Stimulated activated CD8-positive, alpha-beta memory T cell treated with anti-CD3 and anti-CD28 coated beads, Interleukin-12 subunit alpha, Interleukin-12 subunit beta, amount 100 ng/mL, for 1 hour (primary cell): Measurements from ENCODE around the gene FGF6.
"Not testable (repeated sequence)": the region's sequence is repeated elsewhere in the genome, so short reads cannot be mapped to it uniquely, and the experiment has no call there.

Experiments
- DNase-seq: peaks from one replicate; pipeline ENCODE4 v3.0.0-alpha.2; 2020; ENCODE audit warnings: low read depth

Gene FGF6

DNA sequence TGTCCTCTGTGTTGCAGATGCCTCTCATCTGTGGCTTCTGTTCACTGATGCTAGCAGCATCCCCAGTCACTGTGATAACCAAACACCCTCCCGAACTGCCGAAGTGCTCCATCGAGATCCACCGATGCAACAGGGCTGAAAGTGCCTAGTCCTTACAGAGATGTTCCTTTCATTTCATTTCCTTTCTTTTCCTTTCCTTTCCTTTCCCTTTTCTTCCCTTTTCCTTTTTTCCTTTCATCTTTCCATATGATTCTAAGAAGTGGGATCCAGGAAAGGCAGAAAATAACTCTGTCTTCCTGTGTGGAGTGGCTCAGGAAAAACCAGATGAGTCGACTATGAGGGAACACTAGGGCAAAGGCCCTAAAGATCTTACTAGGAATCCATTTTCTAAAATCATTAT lies 26.7 kb downstream of the FGF6 start:
- no peak for DNase-seq

DNA sequence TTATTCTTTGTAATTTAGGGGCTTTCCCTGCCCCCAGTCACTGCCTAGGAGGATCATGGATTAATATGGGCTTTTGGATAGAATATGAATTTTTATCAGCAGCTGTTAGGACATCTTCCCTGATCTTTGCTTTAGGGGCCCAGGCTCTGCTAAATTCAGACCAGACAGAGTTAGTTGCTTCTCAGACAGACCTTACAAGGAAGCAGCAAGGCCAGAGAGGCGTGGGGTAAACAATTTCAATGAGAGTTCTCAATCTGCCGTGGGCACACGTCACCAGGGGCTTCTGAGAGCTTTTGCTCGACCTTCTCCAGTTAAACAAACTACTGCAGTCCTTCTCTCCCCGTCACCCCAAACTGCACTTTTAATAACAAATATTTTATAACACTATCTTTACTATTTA lies 27.7 kb downstream of the FGF6 start:
- no peak for DNase-seq

DNA sequence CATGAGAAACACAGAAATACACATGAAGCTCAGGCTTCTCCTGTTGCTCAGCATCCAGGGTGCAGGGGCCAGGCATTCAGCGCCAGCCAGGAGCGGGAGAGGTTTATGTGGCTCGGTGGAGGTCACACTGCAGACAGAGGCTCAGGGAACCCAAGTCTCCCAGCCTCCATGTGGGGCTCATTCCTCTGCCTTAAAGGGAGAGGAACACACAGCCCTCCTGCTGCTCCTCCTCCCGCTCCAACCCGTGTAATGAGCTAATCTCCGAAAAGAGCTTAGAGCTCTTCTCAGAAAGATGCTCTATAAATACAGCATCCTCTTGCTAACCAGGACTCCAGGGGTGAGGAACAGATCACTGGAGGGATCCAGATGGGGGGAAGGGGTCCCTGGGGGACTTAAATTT lies 28.2 kb downstream of the FGF6 start:
- DNase-seq: no peak

DNA sequence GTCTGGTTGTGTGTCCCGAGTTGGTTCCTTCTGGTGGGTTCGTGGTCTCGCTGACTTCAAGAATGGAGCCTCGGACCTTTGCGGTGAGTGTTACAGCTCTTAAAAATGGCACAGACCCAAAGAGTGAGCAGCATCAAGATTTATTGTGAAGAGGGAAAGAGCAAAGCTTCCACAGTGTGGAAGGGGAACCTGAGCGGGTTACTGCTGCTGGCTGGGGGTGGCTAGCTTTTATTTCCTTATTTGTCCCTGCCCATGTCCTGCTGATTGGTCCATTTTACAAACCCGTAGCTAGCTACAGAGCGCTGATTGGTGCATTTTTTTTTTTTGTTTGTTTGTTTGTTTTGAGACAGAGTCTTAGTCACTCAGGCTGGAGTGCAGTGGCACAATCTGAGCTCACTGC lies 29.3 kb downstream of the FGF6 start:
- no peak for DNase-seq

DNA sequence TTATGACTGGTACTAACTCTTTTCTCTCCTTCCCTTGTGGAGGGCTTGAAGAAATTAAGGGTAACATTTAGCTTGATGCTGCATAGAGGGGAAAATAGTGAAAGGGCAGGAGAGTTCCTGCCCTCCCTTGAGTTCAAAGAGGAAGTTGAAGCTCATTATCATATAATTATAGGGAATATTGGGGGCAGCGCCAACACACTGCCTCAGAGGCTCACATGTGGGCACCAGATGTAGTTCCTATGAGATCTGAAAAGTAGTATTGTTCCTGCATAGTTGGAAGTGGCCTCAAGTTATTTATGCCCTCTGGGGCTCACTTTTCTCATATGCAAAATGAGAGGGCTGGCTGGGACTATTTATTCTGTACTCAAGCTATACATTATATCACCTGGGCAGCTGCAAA lies 33.1 kb downstream of the FGF6 start:
- DNase-seq: no peak

DNA sequence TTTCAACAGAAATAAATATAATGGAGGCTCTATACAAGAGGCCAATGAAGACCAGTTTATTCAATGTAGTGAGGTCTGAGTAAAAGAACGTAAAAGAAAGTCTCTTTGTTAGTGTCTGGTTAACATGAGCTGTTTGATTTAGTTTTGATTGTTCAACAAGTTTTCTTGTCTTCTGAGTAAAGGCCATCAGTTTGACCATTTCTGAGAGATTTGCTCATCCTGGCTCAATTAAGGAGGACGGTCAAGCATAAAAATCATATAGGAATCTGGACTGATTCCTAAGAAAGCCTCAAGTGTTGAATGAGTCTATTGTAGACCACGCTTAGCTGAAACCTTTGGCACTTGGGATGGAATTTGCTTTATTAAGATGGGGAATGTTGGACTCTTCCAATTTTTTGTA lies 33.6 kb downstream of the FGF6 start:
- DNase-seq: no peak

DNA sequence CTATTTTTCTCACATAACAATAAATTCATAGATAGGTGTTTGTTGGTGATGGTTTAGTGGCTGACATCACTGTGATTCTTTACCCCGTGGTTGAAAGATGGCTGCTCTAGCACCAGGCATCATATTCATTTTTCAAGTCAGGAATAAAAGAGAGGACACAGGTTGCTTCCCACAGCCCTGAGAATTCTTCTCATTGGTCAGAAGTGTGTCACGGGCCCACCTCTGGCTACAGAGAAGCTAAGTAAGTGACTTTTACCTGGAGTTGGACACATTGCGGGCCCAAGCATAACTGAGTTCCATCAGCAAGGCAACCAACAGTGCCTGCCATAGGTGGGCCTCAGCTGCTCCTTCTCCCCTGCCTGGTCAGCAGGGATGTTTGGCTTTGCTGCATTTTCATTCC lies 38.5 kb downstream of the FGF6 start:
- no peak for DNase-seq

DNA sequence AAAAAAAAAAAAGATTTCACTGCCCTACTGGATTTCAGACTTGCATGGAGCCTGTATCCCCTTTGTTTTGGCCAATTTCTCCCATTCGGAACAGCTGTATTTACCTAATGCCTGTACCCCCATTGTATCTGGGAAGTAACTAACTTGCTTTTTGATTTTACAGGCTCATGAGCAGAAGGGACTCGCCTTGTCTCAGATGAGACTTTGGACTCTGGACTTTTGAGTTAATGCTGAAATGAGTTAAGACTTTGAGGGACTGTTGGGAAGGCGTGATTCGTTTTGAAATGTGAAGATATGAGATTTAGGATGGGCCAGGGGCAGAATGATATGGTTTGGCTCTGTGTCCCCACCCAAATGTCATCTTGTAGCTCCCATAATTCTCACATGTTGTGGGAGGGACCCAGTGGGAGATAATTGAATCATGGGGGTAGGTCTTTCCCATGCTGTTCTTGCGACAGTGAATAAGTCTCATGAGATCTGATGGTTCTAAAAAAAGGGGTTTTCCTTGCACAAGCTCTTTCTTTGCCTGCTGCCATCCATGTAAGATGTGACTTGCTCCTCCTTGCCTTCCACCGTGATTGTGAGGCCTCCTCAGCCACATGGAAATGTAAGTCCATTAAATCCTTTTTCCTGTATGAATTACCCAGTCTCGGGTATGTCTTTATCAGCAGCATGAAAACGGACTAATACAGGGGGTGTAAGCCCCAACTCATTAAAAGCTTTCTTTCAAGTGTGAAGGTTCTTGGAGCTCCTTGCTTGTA lies 40.6 kb downstream of the FGF6 start:
- DNase-seq: not testable (repeated sequence)

DNA sequence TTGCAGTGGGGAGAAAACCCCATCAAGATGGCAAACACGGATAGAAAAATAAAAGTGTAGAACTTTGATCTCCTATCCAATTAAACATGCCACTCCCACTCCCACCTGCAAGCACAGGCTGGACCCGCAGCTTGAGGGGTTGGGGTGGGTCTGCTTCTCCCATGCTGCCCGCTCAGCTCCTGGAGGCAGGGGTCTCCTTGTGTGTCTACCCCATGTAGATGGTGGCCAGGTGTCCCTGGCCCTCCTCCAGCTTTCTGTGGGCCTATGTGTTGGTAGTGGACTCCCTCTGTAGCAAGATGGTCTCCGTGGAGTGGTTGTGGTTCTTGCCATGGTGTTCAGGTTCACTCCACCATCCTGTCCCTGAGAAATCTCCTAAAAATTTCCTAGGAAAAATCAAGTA lies 42.6 kb downstream of the FGF6 start:
- no peak for DNase-seq

DNA sequence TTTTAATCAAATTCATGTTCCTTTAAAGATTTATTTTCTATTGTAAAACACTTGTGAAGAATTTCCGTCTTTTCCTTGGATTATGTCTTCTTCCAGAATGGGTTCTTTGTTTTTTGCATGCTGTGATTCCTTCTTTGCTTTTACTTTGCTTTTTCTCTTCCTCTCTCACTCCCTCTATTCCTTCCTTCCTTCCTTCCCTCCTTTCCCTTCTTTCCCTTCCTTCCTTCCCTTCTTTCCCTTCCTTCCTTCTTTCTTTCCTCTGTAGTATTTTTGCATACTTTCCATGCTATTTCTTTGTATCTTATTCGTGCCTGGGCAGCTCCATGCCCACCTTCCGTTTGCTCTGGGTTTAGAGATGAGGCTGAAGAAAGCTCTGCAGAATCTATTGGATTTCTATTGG lies 44.5 kb downstream of the FGF6 start:
- DNase-seq: no peak

DNA sequence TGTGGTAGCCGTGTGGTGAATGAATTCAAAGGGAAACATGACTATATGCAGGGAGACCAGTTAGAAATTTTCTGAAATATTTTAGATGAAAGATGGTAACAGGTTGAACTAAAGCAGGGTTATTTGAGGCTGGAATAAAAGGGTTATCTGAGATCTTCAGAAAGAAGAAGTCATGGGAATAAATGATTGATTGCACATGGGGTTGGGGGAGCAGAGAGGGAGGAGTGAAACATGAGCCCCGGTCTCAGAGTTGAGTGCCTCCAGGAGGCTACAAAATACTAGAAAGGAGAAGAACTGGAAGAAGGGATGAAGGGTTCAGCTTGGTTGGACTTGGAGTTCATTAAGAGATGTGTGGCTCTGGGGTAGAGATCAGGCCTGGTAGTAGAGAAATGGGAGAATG lies 49.8 kb downstream of the FGF6 start:
- no peak for DNase-seq

DNA sequence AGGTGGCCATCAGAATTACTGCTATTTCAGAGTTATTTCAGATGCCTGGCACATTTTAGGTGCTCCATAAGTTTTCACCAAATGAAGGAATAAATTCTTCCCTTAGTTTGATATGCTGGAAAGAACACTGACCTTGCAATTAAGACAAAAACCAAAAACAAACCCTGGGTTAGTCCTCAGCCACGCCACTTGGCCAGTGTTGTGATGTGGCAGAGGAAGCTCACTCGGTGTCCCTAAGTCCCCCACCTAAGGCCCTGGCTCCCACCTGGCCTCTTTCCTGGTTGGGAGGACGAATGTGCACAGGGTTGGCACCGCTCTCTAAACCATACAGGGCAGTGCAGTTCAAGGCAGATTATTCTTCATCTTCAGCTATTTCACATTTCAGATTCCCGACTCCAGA lies 52.4 kb downstream of the FGF6 start:
- DNase-seq: no peak

DNA sequence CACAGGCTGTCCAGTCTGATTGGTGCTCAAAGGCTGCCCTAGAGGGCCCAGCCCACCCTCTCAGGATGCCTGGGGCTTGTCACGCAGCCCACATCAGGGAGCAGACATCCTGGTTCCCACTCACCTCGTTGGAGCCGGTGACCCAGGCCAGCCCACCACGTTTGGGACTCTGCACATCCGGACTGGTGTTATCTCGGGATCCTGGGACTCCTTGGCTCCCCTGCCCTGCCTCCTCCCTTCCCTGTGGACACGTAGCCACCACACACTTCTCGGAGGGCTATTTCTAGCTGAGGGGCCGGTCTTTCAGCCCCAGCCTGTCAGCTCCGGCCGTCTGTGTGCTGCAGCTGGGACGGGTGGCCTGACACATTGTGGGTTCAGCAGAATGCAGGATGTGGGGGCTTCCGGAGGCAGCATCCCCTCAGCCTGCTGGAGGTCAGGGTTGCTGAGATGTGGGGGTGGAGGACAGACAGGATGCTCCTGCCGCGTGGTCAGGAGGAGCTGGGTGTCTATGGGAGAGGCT lies 53.3 kb downstream of the FGF6 start:
- no peak for DNase-seq

DNA sequence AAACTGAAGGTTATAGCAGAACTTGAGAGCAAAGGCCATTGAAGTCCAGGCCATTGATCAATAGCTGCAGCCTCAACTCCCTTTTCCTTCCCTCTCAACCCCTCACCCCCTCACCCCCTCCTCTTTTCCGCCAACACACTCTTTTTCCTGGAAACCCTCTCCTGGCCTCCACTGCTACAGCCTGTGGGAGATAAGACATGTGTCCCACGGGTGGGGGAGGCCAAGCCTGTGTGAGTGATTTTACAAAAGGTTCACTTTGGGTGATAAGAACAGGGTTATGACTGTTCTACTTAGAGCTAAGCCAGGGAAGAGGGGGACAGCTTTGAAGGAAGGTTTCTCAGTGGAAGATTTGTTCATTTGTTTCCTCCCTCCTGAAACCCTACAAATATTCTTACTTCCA lies 57.0 kb downstream of the FGF6 start:
- no peak for DNase-seq

DNA sequence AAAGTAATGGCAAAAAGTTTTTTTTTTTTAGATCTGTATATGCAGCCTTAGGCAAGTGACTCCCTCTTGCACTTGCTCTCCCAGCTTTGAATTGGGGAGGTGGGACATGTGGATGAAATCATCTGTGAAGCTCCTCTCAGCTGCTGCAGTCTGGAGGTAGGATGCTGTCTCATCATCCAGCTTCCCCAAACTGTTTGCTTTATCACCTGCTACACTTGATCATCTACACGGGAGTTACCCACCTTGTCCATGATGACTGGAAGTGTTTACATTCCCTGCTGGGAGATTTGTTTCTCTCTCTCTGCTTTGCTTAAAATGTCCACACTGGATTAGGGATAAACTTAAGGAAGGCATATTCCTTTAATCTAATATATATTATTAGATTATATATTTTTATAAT lies 57.6 kb downstream of the FGF6 start:
- no peak for DNase-seq

DNA sequence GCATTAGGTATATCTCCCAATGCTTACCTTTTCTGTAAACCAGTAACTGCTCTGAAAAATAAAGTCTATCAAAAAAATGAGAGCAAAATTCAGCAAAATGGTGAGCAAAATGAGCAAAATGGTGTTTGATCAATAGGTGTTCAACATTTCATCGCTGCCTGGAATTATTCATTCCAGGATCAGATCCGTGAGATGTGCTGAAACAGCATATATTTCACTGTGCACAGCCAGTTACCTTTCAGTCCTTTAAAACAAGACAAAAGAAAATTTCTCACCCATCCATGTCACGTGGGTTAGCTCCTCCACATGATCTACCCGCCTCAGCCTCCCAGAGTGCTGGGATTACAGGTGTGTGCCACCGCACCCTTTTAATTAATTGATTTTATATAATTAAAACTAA lies 58.0 kb downstream of the FGF6 start:
- DNase-seq: no peak

DNA sequence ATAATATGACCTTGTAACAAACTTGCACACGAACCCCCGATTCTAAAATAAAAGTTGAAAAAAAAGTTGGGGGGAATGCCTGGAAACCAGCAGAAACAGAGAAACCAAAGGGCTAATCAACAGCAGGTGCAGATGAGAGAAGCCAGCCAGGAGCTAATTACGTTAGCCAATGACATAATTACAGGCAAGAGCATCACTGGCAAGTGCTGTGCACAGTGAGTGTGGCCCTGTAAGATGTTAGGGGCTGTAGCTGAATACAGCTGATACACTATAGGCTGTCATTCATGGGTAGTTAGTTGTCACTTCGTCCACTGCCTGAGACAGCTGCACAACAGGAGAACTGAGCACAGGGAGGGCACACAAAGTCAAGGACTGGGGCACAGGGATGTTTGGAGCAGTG lies 58.8 kb downstream of the FGF6 start:
- DNase-seq: no peak
